OCI-LY7 (cell line): ENCODE data around the gene FXYD2.

Experiments used
- EZH2phosphoT487 ChIP-seq: fragments of 200-600 bp; sonication (generic); IDR thresholded peaks from 2 replicates; pipeline ENCODE4 v1.6.1; 2018; ENCODE audit warnings: low read depth, borderline replicate concordance, mild to moderate bottlenecking, mixed run types, antibody characterized with exemption, low read length, moderate library complexity, mixed read lengths
- TF ChIP-seq, protein P1 (sequence below): fragments of 200-600 bp; sonication (generic); conservative IDR thresholded peaks from 2 replicates; pipeline ENCODE4 v1.5.1; 2014; ENCODE audit warnings: mild to moderate bottlenecking, antibody characterized with exemption, low read length, moderate library complexity, mixed read lengths

DNA sequence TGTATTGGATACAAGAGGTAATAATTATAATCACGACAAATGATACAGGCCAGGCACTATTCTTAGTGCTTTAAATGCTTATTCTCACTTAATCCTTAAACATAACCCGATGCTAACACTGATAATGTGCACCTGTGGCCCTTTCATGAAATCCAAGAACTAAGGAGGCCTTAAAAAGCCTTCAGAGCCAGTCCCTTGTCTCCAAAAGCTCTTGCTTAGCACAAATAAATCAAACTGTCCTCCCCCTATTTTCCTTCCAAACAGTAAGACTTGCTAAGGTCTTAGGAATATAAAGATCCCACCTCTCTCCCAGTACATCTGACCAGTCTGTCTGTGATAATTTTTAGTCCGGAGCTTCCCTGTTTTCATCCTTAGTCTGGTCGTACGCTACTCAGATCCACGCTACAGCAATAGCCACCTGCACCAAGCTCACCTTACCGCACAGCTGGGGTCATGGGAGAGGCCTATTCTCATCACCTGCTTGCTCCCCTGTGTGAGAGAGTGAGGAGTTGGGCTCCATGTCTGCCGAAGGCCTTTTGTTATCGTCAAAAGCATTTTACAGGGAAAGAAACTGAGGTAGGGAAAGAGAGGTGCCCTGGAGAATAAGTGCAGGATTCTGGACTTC is 35.1 kb upstream of the FXYD2 start:
- TF ChIP-seq EZH2phosphoT487 = no peak
- TF ChIP-seq, protein P1, sequence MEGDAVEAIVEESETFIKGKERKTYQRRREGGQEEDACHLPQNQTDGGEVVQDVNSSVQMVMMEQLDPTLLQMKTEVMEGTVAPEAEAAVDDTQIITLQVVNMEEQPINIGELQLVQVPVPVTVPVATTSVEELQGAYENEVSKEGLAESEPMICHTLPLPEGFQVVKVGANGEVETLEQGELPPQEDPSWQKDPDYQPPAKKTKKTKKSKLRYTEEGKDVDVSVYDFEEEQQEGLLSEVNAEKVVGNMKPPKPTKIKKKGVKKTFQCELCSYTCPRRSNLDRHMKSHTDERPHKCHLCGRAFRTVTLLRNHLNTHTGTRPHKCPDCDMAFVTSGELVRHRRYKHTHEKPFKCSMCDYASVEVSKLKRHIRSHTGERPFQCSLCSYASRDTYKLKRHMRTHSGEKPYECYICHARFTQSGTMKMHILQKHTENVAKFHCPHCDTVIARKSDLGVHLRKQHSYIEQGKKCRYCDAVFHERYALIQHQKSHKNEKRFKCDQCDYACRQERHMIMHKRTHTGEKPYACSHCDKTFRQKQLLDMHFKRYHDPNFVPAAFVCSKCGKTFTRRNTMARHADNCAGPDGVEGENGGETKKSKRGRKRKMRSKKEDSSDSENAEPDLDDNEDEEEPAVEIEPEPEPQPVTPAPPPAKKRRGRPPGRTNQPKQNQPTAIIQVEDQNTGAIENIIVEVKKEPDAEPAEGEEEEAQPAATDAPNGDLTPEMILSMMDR = no peak
